Measurements from ENCODE around the gene MMP14.

DNA sequence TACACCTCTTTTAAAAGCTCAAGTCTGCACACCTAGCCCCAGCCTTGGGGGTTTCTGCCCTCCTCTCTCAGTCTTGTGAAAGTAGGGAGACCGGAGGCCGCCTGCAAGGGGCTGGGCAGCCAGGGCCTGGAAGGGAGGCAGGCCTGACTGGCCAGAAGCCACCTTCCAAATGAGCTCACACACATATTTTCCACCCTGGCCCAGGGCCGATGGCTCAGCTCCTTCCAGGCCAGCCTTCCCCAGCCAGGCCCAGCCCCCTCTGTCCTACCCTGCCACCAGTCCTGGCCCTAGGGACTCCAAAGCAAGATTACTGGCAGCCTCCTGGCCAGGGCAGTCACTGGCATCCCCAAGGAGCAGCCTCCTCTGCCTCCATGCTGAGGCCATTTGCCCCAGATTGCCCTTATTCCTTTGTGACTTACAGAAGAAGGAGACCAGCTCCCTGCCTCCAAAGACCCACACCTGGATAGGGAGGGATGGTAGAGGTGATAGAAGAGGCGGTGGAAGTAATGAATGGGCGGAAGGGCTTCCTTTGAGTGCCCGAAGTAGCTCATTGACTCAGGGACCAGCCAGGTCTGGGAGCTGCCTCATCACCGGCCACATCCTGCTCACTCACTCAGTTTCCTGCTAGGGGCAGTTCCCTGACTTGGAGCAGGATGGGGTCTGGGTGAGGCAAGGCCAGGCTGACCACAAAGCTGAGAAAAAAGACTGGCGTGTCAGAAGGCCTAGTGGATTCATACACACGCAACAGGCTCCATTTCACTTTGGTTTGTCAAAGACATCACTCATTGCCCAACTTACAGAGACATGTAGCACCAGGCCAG lies 14.8 kb downstream of the MMP14 start:
- TF ChIP-seq, protein P1, sequence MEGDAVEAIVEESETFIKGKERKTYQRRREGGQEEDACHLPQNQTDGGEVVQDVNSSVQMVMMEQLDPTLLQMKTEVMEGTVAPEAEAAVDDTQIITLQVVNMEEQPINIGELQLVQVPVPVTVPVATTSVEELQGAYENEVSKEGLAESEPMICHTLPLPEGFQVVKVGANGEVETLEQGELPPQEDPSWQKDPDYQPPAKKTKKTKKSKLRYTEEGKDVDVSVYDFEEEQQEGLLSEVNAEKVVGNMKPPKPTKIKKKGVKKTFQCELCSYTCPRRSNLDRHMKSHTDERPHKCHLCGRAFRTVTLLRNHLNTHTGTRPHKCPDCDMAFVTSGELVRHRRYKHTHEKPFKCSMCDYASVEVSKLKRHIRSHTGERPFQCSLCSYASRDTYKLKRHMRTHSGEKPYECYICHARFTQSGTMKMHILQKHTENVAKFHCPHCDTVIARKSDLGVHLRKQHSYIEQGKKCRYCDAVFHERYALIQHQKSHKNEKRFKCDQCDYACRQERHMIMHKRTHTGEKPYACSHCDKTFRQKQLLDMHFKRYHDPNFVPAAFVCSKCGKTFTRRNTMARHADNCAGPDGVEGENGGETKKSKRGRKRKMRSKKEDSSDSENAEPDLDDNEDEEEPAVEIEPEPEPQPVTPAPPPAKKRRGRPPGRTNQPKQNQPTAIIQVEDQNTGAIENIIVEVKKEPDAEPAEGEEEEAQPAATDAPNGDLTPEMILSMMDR (IDR thresholded peaks at IDR 0.05): no peak
- no peak for TF ChIP-seq POLR2A (IDR thresholded peaks at IDR 0.05)
